ENCODE results near the gene HAGHL.

DNA sequence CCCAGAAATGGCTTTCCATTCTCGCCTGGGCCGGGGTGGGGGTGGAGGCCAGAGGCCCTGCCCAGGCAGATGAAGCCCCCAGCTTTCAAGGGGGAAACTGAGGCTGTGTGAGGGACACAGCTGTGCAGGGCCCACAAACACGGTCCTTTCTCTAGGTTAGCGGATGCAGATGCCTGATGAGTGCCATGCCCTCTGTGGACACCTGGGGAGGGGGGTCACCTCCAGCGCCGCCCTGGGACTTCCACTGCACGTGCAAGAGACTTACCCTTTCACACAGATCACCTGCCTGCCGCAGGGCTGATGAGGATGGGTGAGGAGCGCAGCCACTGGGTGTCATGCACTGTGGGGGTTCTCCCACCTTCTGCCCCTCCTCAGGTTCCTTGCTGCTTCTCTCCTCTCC is 8.5 kb upstream of the HAGHL start:
- TF ChIP-seq, protein P1, sequence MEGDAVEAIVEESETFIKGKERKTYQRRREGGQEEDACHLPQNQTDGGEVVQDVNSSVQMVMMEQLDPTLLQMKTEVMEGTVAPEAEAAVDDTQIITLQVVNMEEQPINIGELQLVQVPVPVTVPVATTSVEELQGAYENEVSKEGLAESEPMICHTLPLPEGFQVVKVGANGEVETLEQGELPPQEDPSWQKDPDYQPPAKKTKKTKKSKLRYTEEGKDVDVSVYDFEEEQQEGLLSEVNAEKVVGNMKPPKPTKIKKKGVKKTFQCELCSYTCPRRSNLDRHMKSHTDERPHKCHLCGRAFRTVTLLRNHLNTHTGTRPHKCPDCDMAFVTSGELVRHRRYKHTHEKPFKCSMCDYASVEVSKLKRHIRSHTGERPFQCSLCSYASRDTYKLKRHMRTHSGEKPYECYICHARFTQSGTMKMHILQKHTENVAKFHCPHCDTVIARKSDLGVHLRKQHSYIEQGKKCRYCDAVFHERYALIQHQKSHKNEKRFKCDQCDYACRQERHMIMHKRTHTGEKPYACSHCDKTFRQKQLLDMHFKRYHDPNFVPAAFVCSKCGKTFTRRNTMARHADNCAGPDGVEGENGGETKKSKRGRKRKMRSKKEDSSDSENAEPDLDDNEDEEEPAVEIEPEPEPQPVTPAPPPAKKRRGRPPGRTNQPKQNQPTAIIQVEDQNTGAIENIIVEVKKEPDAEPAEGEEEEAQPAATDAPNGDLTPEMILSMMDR (conservative IDR thresholded peaks at IDR 0.05; ENCODE audit: low read length): no peak
- TF ChIP-seq EZH2phosphoT487 (IDR thresholded peaks at IDR 0.05; ENCODE audit: borderline replicate concordance): no peak

All from Loucy (cell line).